ENCODE data around the gene ELF4.

- no peak for TF ChIP-seq EP300 (IDR thresholded peaks at IDR 0.05)
- TF ChIP-seq, protein P1, sequence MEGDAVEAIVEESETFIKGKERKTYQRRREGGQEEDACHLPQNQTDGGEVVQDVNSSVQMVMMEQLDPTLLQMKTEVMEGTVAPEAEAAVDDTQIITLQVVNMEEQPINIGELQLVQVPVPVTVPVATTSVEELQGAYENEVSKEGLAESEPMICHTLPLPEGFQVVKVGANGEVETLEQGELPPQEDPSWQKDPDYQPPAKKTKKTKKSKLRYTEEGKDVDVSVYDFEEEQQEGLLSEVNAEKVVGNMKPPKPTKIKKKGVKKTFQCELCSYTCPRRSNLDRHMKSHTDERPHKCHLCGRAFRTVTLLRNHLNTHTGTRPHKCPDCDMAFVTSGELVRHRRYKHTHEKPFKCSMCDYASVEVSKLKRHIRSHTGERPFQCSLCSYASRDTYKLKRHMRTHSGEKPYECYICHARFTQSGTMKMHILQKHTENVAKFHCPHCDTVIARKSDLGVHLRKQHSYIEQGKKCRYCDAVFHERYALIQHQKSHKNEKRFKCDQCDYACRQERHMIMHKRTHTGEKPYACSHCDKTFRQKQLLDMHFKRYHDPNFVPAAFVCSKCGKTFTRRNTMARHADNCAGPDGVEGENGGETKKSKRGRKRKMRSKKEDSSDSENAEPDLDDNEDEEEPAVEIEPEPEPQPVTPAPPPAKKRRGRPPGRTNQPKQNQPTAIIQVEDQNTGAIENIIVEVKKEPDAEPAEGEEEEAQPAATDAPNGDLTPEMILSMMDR (IDR thresholded peaks at IDR 0.05) = no peak
- TF ChIP-seq POLR2AphosphoS5 (IDR thresholded peaks at IDR 0.05) = no peak
- no peak for TF ChIP-seq POLR2A (IDR thresholded peaks at IDR 0.05; ENCODE audit: low read depth)
Measured at GRCh38 chrX:130103605-130104004, 6.7 kb downstream of the ELF4 start.

Data from esophagus muscularis mucosa (tissue), 4 donors.